GM20000 (cell line): Measurements from ENCODE around the gene CPVL.

Source experiments
- DNase-seq: peaks from one replicate; pipeline ENCODE4 v3.0.0; 2012; ENCODE audit warnings: low spot score
- TF ChIP-seq, protein P1 (sequence below): IDR thresholded peaks from 2 replicates; pipeline ENCODE4 v1.5.1; 2012; ENCODE audit warnings: mild to moderate bottlenecking, control low read depth; ENCODE audit errors: extremely low read depth, missing control alignments

Gene CPVL

DNA sequence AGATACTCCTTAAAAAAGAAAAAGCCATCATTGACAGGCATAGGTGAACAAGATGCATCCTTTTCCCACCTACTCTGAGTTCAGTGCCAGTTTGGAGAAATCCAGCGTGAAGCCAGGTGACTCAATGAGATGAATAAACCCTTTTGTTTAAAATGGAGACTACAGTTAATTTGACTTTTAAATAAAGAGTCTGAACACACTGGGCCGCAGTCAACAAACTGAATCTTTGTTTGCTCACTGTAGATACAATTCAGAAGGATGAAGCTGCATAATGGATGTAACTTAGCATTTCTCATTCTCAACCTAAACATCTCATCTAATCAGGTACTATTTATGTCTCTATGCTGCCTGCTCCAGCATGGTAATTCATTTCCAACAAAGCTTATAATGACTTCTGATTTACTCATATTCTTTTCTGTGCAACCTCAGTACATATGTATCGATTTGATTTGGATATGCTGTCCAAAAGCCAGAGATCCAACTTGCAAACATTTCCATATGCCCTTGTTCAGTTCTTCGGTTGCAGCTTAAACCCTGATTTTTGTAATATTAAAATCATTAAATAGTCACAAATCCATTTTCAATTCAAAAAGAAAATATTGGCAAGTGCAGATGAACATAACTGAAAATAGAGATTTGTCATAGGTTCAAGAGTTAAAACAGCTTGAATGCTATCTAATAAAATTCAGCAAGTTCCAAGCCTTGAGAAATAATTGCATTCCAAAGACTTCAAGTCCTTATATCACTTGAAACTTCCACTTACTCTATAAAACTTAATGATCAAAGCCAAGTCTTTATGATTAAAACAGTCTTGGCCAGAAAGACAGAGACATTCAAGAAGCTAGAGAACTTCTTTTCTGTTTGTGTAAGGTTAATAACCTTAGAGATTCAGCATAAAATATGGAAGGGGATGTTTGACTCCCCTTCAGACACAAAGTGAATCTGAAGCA lies 67.8 kb downstream of the CPVL start:
- TF ChIP-seq, protein P1, sequence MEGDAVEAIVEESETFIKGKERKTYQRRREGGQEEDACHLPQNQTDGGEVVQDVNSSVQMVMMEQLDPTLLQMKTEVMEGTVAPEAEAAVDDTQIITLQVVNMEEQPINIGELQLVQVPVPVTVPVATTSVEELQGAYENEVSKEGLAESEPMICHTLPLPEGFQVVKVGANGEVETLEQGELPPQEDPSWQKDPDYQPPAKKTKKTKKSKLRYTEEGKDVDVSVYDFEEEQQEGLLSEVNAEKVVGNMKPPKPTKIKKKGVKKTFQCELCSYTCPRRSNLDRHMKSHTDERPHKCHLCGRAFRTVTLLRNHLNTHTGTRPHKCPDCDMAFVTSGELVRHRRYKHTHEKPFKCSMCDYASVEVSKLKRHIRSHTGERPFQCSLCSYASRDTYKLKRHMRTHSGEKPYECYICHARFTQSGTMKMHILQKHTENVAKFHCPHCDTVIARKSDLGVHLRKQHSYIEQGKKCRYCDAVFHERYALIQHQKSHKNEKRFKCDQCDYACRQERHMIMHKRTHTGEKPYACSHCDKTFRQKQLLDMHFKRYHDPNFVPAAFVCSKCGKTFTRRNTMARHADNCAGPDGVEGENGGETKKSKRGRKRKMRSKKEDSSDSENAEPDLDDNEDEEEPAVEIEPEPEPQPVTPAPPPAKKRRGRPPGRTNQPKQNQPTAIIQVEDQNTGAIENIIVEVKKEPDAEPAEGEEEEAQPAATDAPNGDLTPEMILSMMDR, result no peak
- DNase-seq, result no peak

- DNase-seq, result no peak
- TF ChIP-seq, protein P1, result no peak
Observed at GRCh38 chr7:29077854-29078253, 68.5 kb downstream of the CPVL start.

DNA sequence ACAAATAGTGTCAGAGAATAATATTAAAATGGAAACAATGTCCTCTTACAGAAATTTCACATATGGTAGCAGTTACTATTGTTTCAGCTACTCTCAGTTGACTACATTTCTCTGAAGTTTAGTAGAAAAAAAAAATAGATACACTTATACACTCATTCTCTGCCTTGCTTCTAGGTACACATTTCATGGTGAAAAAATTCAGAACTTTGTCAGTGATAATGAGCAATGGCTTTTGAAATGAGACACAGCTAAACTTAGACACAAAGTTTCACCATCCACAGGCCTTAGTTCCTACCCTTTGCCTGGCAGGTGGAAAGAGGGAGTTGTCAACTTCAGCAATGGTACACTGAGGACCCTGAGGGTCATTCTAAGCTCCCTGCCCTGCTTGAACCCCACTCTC lies 69.2 kb downstream of the CPVL start:
- no peak for DNase-seq
- TF ChIP-seq, protein P1, result no peak

GRCh38 chr7:29076631-29077030 lies 69.7 kb downstream of the CPVL start:
- DNase-seq, result no peak
- TF ChIP-seq, protein P1, result no peak

GRCh38 chr7:29075606-29076005 lies 70.7 kb downstream of the CPVL start:
- DNase-seq, result no peak
- TF ChIP-seq, protein P1, result no peak

GRCh38 chr7:29071203-29071874 lies 75.0 kb downstream of the CPVL start:
- no peak for DNase-seq
- TF ChIP-seq, protein P1, result no peak

DNA sequence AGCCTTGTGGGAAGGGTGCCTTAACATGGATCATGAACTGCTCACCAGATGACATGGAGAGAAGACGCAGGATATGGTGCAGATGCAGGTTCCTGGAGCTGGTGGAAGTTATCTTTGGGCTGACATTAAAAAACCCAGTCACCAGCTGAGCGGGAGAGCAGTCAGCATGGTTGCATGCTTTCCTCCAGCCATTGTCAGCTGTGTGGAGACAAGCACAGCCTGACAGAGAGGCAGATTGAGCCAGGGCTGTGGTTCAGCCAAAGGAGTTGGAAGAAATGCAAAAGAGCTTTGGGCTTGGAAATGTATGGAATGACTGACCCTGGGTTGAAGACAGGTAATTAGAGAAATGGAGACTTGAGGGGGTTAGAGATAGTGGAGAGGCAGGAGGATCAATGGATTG lies 79.7 kb downstream of the CPVL start:
- DNase-seq, result no peak
- TF ChIP-seq, protein P1, result no peak
